ENCODE data around the gene CCL2.

Gene CCL2

GRCh38 chr17:34300652-34301370, 45.7 kb downstream of the CCL2 start:
- H3K4me1 Mint-ChIP-seq (ENCODE audit: low read depth), result peaks cover 77% of the 10 kb centered on the region
- intact Hi-C loops (cut with micrococcal nuclease), result loop anchor here (5.0 kb wide), 1 partner anchor 39 kb away; no protein-coding TSS in a partner anchor
- no peaks in the 10 kb centered on the region for H3K36me3 Mint-ChIP-seq (ENCODE audit: low read depth)
- H3K27ac Mint-ChIP-seq, result peak overlapping the region; percentile 25
- no peaks in the 10 kb centered on the region for H3K9me3 Mint-ChIP-seq
- H3K27me3 Mint-ChIP-seq, result peaks cover 18% of the 10 kb centered on the region
- no peak overlapping the region for H3K4me3 Mint-ChIP-seq

- Mint-ChIP-seq H3K36me3 (ENCODE audit: low read depth) (no peaks in the 10 kb centered on the region), H3K4me3 (no peak overlapping the region), H3K27me3 (peaks cover 18% of the 10 kb centered on the region), H3K27ac (peak overlapping the region; percentile 56), H3K4me1 (ENCODE audit: low read depth) (peaks cover 86% of the 10 kb centered on the region), H3K9me3 (no peaks in the 10 kb centered on the region)
- intact Hi-C loops (cut with micrococcal nuclease), result loop anchor here (5.0 kb wide), 1 partner anchor 40 kb away; no protein-coding TSS in a partner anchor
Measured at GRCh38 chr17:34301986-34302385, 46.9 kb downstream of the CCL2 start.

GRCh38 chr17:34302636-34303035, 47.6 kb downstream of the CCL2 start:
- Mint-ChIP-seq H3K4me3 (peak overlapping the region; percentile 15), H3K4me1 (ENCODE audit: low read depth) (peaks cover 92% of the 10 kb centered on the region), H3K27ac (peak overlapping the region; percentile 56), H3K27me3 (peaks cover 18% of the 10 kb centered on the region), H3K36me3 (ENCODE audit: low read depth) (no peaks in the 10 kb centered on the region), H3K9me3 (no peaks in the 10 kb centered on the region)
- intact Hi-C loops (cut with micrococcal nuclease), result loop anchor here (5.0 kb wide), 1 partner anchor 40 kb away; no protein-coding TSS in a partner anchor

DNA sequence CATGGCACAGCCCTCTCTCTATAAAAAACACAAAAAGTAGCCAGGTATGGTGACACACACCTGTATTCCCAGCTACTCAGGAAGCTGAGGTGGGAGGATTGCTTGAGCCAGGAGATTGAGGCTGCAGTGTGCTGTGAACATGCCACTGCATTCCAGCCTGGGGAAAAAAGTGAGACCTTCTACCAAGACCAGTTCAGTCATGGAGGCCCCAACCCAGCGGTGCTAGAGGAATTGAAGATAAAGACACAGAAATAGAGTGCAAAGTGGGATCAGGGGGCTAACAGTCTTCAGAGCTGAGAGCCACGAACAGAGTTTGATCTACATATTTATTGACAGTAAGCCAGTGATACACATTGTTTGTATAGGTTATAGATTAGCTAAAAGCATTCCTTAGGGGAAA, 48.5 kb downstream of the CCL2 start:
- peaks cover 11% of the 10 kb centered on the region for H3K27me3 Mint-ChIP-seq
- no peaks in the 10 kb centered on the region for H3K9me3 Mint-ChIP-seq
- H3K4me3 Mint-ChIP-seq, result no peak overlapping the region
- H3K4me1 Mint-ChIP-seq (ENCODE audit: low read depth), result peaks cover 96% of the 10 kb centered on the region
- intact Hi-C loops (cut with micrococcal nuclease), result loop anchor here (5.0 kb wide), 1 partner anchor 41 kb away; no protein-coding TSS in a partner anchor
- peak overlapping the region; percentile 56 for H3K27ac Mint-ChIP-seq
- H3K36me3 Mint-ChIP-seq (ENCODE audit: low read depth), result no peaks in the 10 kb centered on the region

DNA sequence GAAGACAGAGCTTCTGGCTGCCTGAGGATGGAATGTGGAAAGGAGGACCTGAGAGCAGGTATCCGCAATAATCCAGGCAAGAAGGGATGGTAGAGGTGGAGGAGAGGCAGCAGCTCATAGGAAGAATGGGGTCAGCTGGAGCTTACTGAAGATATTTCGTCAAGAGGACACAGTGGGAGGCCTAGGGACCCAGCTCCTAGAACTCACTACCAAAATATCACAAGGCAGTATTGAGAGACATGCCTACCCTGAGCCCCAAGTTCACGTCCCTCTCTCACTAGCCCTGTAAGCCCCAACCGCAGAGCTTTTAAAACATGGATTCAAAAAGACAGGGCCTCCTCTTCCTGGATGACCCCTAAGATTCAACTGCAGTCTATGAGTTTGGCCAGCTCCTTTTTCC, 50.0 kb downstream of the CCL2 start:
- Mint-ChIP-seq H3K36me3 (ENCODE audit: low read depth) (no peaks in the 10 kb centered on the region), H3K9me3 (no peaks in the 10 kb centered on the region)

GRCh38 chr17:34305606-34306005, 50.5 kb downstream of the CCL2 start:
- Mint-ChIP-seq H3K4me3 (no peak overlapping the region), H3K4me1 (ENCODE audit: low read depth) (peaks cover 84% of the 10 kb centered on the region), H3K9me3 (no peaks in the 10 kb centered on the region), H3K36me3 (ENCODE audit: low read depth) (no peaks in the 10 kb centered on the region), H3K27ac (peak overlapping the region; percentile 56), H3K27me3 (peaks cover 10% of the 10 kb centered on the region)
- intact Hi-C loops (cut with micrococcal nuclease), result loop anchor here (2.0 kb wide), 1 partner anchor 107 kb away; no protein-coding TSS in a partner anchor

More for the DNA sequence above, 50.0 kb downstream of the CCL2 start:
- peak overlapping the region; percentile 56 for H3K27ac Mint-ChIP-seq
- peaks cover 10% of the 10 kb centered on the region for H3K27me3 Mint-ChIP-seq
- intact Hi-C loops (cut with micrococcal nuclease), result no loop called here
- H3K4me3 Mint-ChIP-seq, result no peak overlapping the region
- H3K4me1 Mint-ChIP-seq (ENCODE audit: low read depth), result peaks cover 90% of the 10 kb centered on the region

DNA sequence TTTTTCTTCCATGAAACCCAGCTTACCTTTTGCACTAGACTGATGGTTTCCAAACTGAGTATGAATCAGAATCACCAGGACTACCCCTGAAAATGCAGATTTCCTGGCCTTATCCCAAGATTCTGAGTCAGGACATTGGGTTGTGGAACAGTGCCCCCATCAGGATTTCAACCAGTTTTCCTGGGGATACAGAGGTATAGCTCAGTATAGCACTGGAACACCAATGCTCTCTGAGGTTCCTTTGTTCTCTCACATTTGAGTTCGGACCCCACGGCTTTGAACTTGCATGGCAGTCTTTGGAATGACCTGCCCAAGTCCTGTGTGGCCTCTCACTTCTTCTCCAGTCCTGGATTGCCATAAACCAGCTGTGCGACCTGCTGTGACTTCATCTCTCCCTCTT, 51.4 kb downstream of the CCL2 start:
- Mint-ChIP-seq H3K27ac (peak overlapping the region; percentile 56), H3K9me3 (no peaks in the 10 kb centered on the region), H3K4me1 (ENCODE audit: low read depth) (peaks cover 76% of the 10 kb centered on the region), H3K36me3 (ENCODE audit: low read depth) (no peaks in the 10 kb centered on the region), H3K27me3 (peaks cover 10% of the 10 kb centered on the region), H3K4me3 (no peak overlapping the region)
- intact Hi-C loops (cut with micrococcal nuclease), result loop anchor here (2.0 kb wide), 1 partner anchor 108 kb away; no protein-coding TSS in a partner anchor

Data from dendritic cell treated with granulocyte-macrophage colony-stimulating factor and Interleukin-4, amounts not matched to agents 40 ng/mL and 50 ng/mL, for 4 days (primary cell).